Measurements from ENCODE around the gene FBXO24. TPM values are rescaled to one million over a fixed set of nuclear protein-coding genes. Genes with fewer than 3 reads are reported as not detected.
A peak's percentile ranks its signal among the peaks of the same experiment; 100 is the strongest.
"Not testable (repeated sequence)": the region's sequence is repeated elsewhere in the genome, so short reads cannot be mapped to it uniquely, and the experiment has no call there.

The FBXO24 gene
- 1 to 10 TPM; 1.8 to 5.3 TPM for total RNA-seq

- Histone ChIP-seq H3K27ac (peak within 1 kb of the TSS; percentile 98 to 100 (median 99)), H3K27me3 (no peaks in the 10 kb centered on the region), H3K9me3 (no peaks in the 10 kb centered on the region), H3K4me1 (peaks cover 45% of the 10 kb centered on the region), H3K36me3 (replicated peaks in 1 of 2; ENCODE audit: insufficient read depth in 1 of 2, low read depth in 2 of 2) (peaks cover 0 to 2% of the 10 kb centered on the region in 2 donors), H3K4me3 (peak within 1 kb of the TSS; percentile 38 to 84)
- TF ChIP-seq POLR2A (IDR thresholded peaks at IDR 0.05), result no peak
- TF ChIP-seq CTCF (IDR thresholded peaks at IDR 0.05), result no peak
- intact Hi-C loops (cut with DNase I), result no loop called here
- ATAC-seq (peak; percentile 89), DNase-seq (peak; percentile 99 to 100 (median 99))
- 0 to 1% methylated on average over 34 to 52 of the region's 53 CpGs for WGBS, 2 donors
Measured at GRCh38 chr7:100586266-100587025, at the start of gene FBXO24. FBXO24 (plus strand) TSS chr7:100586328; CDS start chr7:100586626, 298 bp downstream.

GRCh38 chr7:100536695-100537094 is 49.4 kb upstream of the FBXO24 start:
- intact Hi-C loops (cut with DNase I); H3K27me3 ChIP-seq: not testable (repeated sequence)
- 82 to 96% methylated on average over 2 of the region's 2 CpGs for WGBS, 2 donors

GRCh38 chr7:100538348-100538653 is 47.8 kb upstream of the FBXO24 start:
- Histone ChIP-seq H3K9me3 (no peaks in the 10 kb centered on the region), H3K4me1 (peaks cover 40% of the 10 kb centered on the region), H3K27me3 (no peaks in the 10 kb centered on the region), H3K4me3 (no peak overlapping the region), H3K27ac (peak overlapping the region; percentile 5 to 77 (median 66)), H3K36me3 (replicated peaks in 1 of 2; ENCODE audit: insufficient read depth in 1 of 2, low read depth in 2 of 2) (no peaks in the 10 kb centered on the region)
- ATAC-seq (no peak), DNase-seq (no peak)
- TF ChIP-seq POLR2A (IDR thresholded peaks at IDR 0.05), result no peak
- TF ChIP-seq CTCF (IDR thresholded peaks at IDR 0.05), result no peak
- intact Hi-C loops (cut with DNase I), result no loop called here
- WGBS, 2 donors, result 5 to 7% methylated on average over 8 of the region's 8 CpGs

More at GRCh38 chr7:100536695-100537094, 49.4 kb upstream of the FBXO24 start:
- not testable (repeated sequence) for H3K9me3 ChIP-seq; H3K4me3 ChIP-seq; DNase-seq; H3K27ac ChIP-seq; H3K36me3 ChIP-seq (replicated peaks in 1 of 2; ENCODE audit: insufficient read depth in 1 of 2, low read depth in 2 of 2); ATAC-seq
- H3K4me1 ChIP-seq, result peaks cover 24% of the 10 kb centered on the region

GRCh38 chr7:100538654-100539435 is 47.3 kb upstream of the FBXO24 start, which contains the start of gene AGFG2:
AGFG2 (plus strand) TSS chr7:100539203; CDS start chr7:100539347, 144 bp downstream.
- no peaks in the 10 kb centered on the region for H3K36me3 ChIP-seq (replicated peaks in 1 of 2; ENCODE audit: insufficient read depth in 1 of 2, low read depth in 2 of 2)
- H3K4me3 ChIP-seq, result peak within 1 kb of the TSS; percentile 30 to 61
- WGBS, 2 donors, result 0% methylated on average over 35 to 60 of the region's 60 CpGs
- ATAC-seq (peak; percentile 94), DNase-seq (peak; percentile 100)
- intact Hi-C loops (cut with DNase I), result no loop called here
- H3K4me1 ChIP-seq, result peaks cover 45% of the 10 kb centered on the region
- TF ChIP-seq CTCF (IDR thresholded peaks at IDR 0.05) (no peak), POLR2A (IDR thresholded peaks at IDR 0.05) (peak; percentile 91 to 98 (median 94))
- peak within 1 kb of the TSS; percentile 86 to 97 (median 92) for H3K27ac ChIP-seq
- H3K9me3 ChIP-seq, result no peaks in the 10 kb centered on the region
- H3K27me3 ChIP-seq, result no peaks in the 10 kb centered on the region

GRCh38 chr7:100539436-100540006 is 46.6 kb upstream of the FBXO24 start:
- ATAC-seq (no peak), DNase-seq (peak in 2 of 4 donors; percentile 19 to 27)
- WGBS, 2 donors, result 0 to 1% methylated on average over 27 to 38 of the region's 44 CpGs
- no peaks in the 10 kb centered on the region for H3K9me3 ChIP-seq
- H3K4me3 ChIP-seq, result peak overlapping the region; percentile 30 to 61
- intact Hi-C loops (cut with DNase I), result no loop called here
- TF ChIP-seq CTCF (IDR thresholded peaks at IDR 0.05) (no peak), POLR2A (IDR thresholded peaks at IDR 0.05) (no peak)
- H3K27ac ChIP-seq, result peak overlapping the region; percentile 86 to 97 (median 92)
- no peaks in the 10 kb centered on the region for H3K27me3 ChIP-seq
- H3K4me1 ChIP-seq, result peaks cover 52% of the 10 kb centered on the region
- H3K36me3 ChIP-seq (replicated peaks in 1 of 2; ENCODE audit: insufficient read depth in 1 of 2, low read depth in 2 of 2), result no peaks in the 10 kb centered on the region

All from body of pancreas (tissue), 4 donors.